ENCODE data around the gene TDRD1. TPM values are rescaled to one million over a fixed set of nuclear protein-coding genes. Genes with fewer than 3 reads are reported as not detected.

The TDRD1 gene
- total RNA-seq, 1 experiment from 2014 or later, result not detected

- Histone ChIP-seq H3K36me3 (no peaks in the 10 kb centered on the region), H3K4me3 (no peak overlapping the region), H3K9me3 (peaks cover 13% of the 10 kb centered on the region), H3K27me3 (no peaks in the 10 kb centered on the region)
- DNase-seq, result no peak
Observed at GRCh38 chr10:114172216-114172615, 6.9 kb upstream of the TDRD1 start.

- DNase-seq, result no peak
- no peaks in the 10 kb centered on the region for H3K27me3 ChIP-seq
- peaks cover 12% of the 10 kb centered on the region for H3K9me3 ChIP-seq
- H3K36me3 ChIP-seq, result no peaks in the 10 kb centered on the region
- peak overlapping the region; percentile 81 for H3K4me3 ChIP-seq
Observed at GRCh38 chr10:114172776-114173602, 6.2 kb upstream of the TDRD1 start.

- DNase-seq, result no peak
- Histone ChIP-seq H3K27me3 (no peaks in the 10 kb centered on the region), H3K4me3 (peak overlapping the region; percentile 81), H3K9me3 (peaks cover 6% of the 10 kb centered on the region), H3K36me3 (no peaks in the 10 kb centered on the region)
Observed at GRCh38 chr10:114173603-114173920, 5.6 kb upstream of the TDRD1 start.

GRCh38 chr10:114173921-114174694, 5.0 kb upstream of the TDRD1 start, which contains the start of gene CCDC186:
TSS of gene CCDC186 (minus strand) at chr10:114174203. CDS start at chr10:114163268, 10,935 bp downstream.
- H3K4me3 ChIP-seq, result peak within 1 kb of the TSS; percentile 81
- DNase-seq, result peak; percentile 88
- no peaks in the 10 kb centered on the region for H3K36me3 ChIP-seq
- 0 out of 2 replicates have a peak, but pooled peaks cover 2% of the 10 kb centered on the region for H3K9me3 ChIP-seq
- no peaks in the 10 kb centered on the region for H3K27me3 ChIP-seq

- Histone ChIP-seq H3K27me3 (no peaks in the 10 kb centered on the region), H3K9me3 (no peaks in the 10 kb centered on the region), H3K4me3 (peak overlapping the region; percentile 81), H3K36me3 (no peaks in the 10 kb centered on the region)
- peak; percentile 67 for DNase-seq
Observed at GRCh38 chr10:114174695-114175188, 4.4 kb upstream of the TDRD1 start.

- Histone ChIP-seq H3K9me3 (no peaks in the 10 kb centered on the region), H3K36me3 (no peaks in the 10 kb centered on the region), H3K27me3 (no peaks in the 10 kb centered on the region), H3K4me3 (no peak overlapping the region)
- DNase-seq, result no peak
Observed at GRCh38 chr10:114175667-114176066, 3.5 kb upstream of the TDRD1 start.

GRCh38 chr10:114176511-114176910, 2.6 kb upstream of the TDRD1 start:
- Histone ChIP-seq H3K9me3 (no peaks in the 10 kb centered on the region), H3K36me3 (no peaks in the 10 kb centered on the region), H3K27me3 (no peaks in the 10 kb centered on the region), H3K4me3 (no peak overlapping the region)
- DNase-seq, result no peak

- no peaks in the 10 kb centered on the region for H3K9me3 ChIP-seq
- no peaks in the 10 kb centered on the region for H3K27me3 ChIP-seq
- DNase-seq, result no peak
- no peaks in the 10 kb centered on the region for H3K36me3 ChIP-seq
- H3K4me3 ChIP-seq, result no peak overlapping the region
Observed at GRCh38 chr10:114179747-114180146, 594 bp downstream of the TDRD1 start.

GRCh38 chr10:114180937-114181336, 1.8 kb downstream of the TDRD1 start:
- no peak overlapping the region for H3K4me3 ChIP-seq
- H3K9me3 ChIP-seq, result no peaks in the 10 kb centered on the region
- no peaks in the 10 kb centered on the region for H3K36me3 ChIP-seq
- H3K27me3 ChIP-seq, result no peaks in the 10 kb centered on the region
- DNase-seq, result no peak

- no peaks in the 10 kb centered on the region for H3K9me3 ChIP-seq
- no peaks in the 10 kb centered on the region for H3K27me3 ChIP-seq
- H3K36me3 ChIP-seq, result no peaks in the 10 kb centered on the region
- H3K4me3 ChIP-seq, result no peak overlapping the region
- DNase-seq, result no peak
Observed at GRCh38 chr10:114181971-114182370, 2.8 kb downstream of the TDRD1 start.

GRCh38 chr10:114183563-114183962, 4.4 kb downstream of the TDRD1 start:
- H3K36me3 ChIP-seq, result no peaks in the 10 kb centered on the region
- no peaks in the 10 kb centered on the region for H3K9me3 ChIP-seq
- no peak for DNase-seq
- no peaks in the 10 kb centered on the region for H3K27me3 ChIP-seq
- no peak overlapping the region for H3K4me3 ChIP-seq

GRCh38 chr10:114184276-114184675, 5.1 kb downstream of the TDRD1 start:
- no peak for DNase-seq
- Histone ChIP-seq H3K27me3 (no peaks in the 10 kb centered on the region), H3K4me3 (no peak overlapping the region), H3K9me3 (no peaks in the 10 kb centered on the region), H3K36me3 (no peaks in the 10 kb centered on the region)

- Histone ChIP-seq H3K9me3 (no peaks in the 10 kb centered on the region), H3K36me3 (no peaks in the 10 kb centered on the region), H3K4me3 (no peak overlapping the region), H3K27me3 (peaks cover 4% of the 10 kb centered on the region)
- DNase-seq, result no peak
Observed at GRCh38 chr10:114188001-114188400, 8.8 kb downstream of the TDRD1 start.

GRCh38 chr10:114188900-114189299, 9.7 kb downstream of the TDRD1 start:
- Histone ChIP-seq H3K36me3 (no peaks in the 10 kb centered on the region), H3K4me3 (no peak overlapping the region), H3K9me3 (no peaks in the 10 kb centered on the region), H3K27me3 (peaks cover 9% of the 10 kb centered on the region)
- DNase-seq, result no peak

- Histone ChIP-seq H3K9me3 (no peaks in the 10 kb centered on the region), H3K27me3 (peaks cover 9% of the 10 kb centered on the region), H3K36me3 (no peaks in the 10 kb centered on the region), H3K4me3 (no peak overlapping the region)
- DNase-seq, result no peak
Observed at GRCh38 chr10:114189700-114190099, 10.5 kb downstream of the TDRD1 start.

- Histone ChIP-seq H3K4me3 (no peak overlapping the region), H3K27me3 (peaks cover 27% of the 10 kb centered on the region), H3K9me3 (no peaks in the 10 kb centered on the region), H3K36me3 (no peaks in the 10 kb centered on the region)
- DNase-seq, result no peak
Observed at GRCh38 chr10:114195079-114195478, 15.9 kb downstream of the TDRD1 start.

- no peaks in the 10 kb centered on the region for H3K9me3 ChIP-seq
- DNase-seq, result no peak
- no peaks in the 10 kb centered on the region for H3K36me3 ChIP-seq
- no peak overlapping the region for H3K4me3 ChIP-seq
- peaks cover 18% of the 10 kb centered on the region for H3K27me3 ChIP-seq
Observed at GRCh38 chr10:114199239-114199638, 20.1 kb downstream of the TDRD1 start.

All from MG63 (cell line).